HepG2 (cell line): ENCODE results near the gene TDRD1. TPM values are rescaled to one million over a fixed set of nuclear protein-coding genes. Genes with fewer than 3 reads are reported as not detected.

ENCODE experiments used
- ATAC-seq: fragments of 200-7000 bp; cut with Tn5 transposase; 3 replicates; pipeline ENCODE4 v1.9.1; 2020; ENCODE audit warnings: mild to moderate bottlenecking, moderate library complexity
- BruUV-seq: library from RNA; stranded (reverse); fragments of 400-500 nt; replicated peaks from 2 replicates; lab custom pipeline; 2021; lab: Mats Ljungman, UMichigan
- CTCF ChIA-PET: fragments of 300-600 bp; formaldehyde crosslinking; extraction: SDS; loops from one replicate; lab custom pipeline; 2021; ENCODE audit warnings: low total read pairs, inconsistent platforms, low intra/inter-chr PET ratio; lab: Yijun Ruan, JAX
- POLR2A ChIA-PET: fragments of 350-600 bp; sonication (Branson Sonifier 250); formaldehyde crosslinking; loops from one replicate; lab custom pipeline; 2020; ENCODE audit warnings: antibody characterized with exemption, inconsistent platforms; lab: Yijun Ruan, JAX
- DNase-seq: peaks from one replicate; pipeline ENCODE4 v3.0.0-alpha.2; 2015; ENCODE audit warnings: low spot score
- FAIRE-seq: peaks from 3 replicates; lab custom pipeline; 2011; peaks lifted over from hg19 to GRCh38; lab: Jason Lieb, UNC
- H2AFZ ChIP-seq: one replicate; pipeline ENCODE4 v1.6.1; 2011; ENCODE audit warnings: low read length, inconsistent platforms
- H3K27ac ChIP-seq: fragments of 300-600 bp; 3 replicates; pipeline ENCODE4 v1.8.0; 2011; ENCODE audit warnings: mixed run types, mild to moderate bottlenecking, mixed read lengths, low read length, inconsistent platforms; ENCODE audit not compliant: insufficient read depth; ENCODE audit errors: extremely low read length
- H3K27me3 ChIP-seq, 2 experiments: fragments of 200-600 bp in 1 of 2; 2 replicates in 1 of 2; 3 replicates in 1 of 2; pipeline versions ENCODE4 v1.6.0 to v1.8.0; 2011; ENCODE audit warnings: low read length in 2 of 2, mild to moderate bottlenecking in 2 of 2, moderate library complexity in 2 of 2, inconsistent platforms in 1 of 2; ENCODE audit not compliant: insufficient read depth in 2 of 2, control insufficient read depth in 1 of 2
- H3K36me3 ChIP-seq, 2 experiments: fragments of 200-600 bp in 1 of 2; replicated peaks in 1 of 2; 2 replicates in 1 of 2; 3 replicates in 1 of 2; pipeline versions ENCODE4 v1.5.1 to v1.8.0; 2011; ENCODE audit warnings: low read length in 2 of 2, inconsistent platforms in 1 of 2; ENCODE audit not compliant: insufficient read depth in 2 of 2, control insufficient read depth in 1 of 2
- H3K4me1 ChIP-seq: 2 replicates; pipeline ENCODE4 v1.5.1; 2012; ENCODE audit warnings: low read length, inconsistent platforms; ENCODE audit not compliant: insufficient read depth
- H3K4me2 ChIP-seq: 2 replicates; pipeline ENCODE4 v1.6.0; 2011; ENCODE audit warnings: low read depth, low read length, inconsistent platforms
- H3K4me3 ChIP-seq, 3 experiments: fragments of 200-600 bp in 1 of 3; sonication (generic), shearing (Covaris generic) in 1 of 3; replicated peaks in 1 of 3; 2 replicates each; pipeline ENCODE4 v1.5.1; 2011 to 2016; ENCODE audit warnings: low read length in 3 of 3, inconsistent platforms in 2 of 3, low read depth in 2 of 3, mild to moderate bottlenecking in 2 of 3, control low read depth in 1 of 3, mixed read lengths in 1 of 3; ENCODE audit not compliant: insufficient read depth in 1 of 3
- H3K79me2 ChIP-seq: one replicate; pipeline ENCODE4 v1.6.1; 2011; ENCODE audit warnings: low read length, inconsistent platforms; ENCODE audit not compliant: insufficient read depth
- H3K9ac ChIP-seq: 2 replicates; pipeline ENCODE4 v1.6.0; 2011; ENCODE audit warnings: mild to moderate bottlenecking, low read depth, low read length, inconsistent platforms; ENCODE audit not compliant: insufficient read depth
- H3K9me3 ChIP-seq: 2 replicates; pipeline ENCODE4 v1.5.1; 2012; ENCODE audit warnings: mild to moderate bottlenecking, low read length
- H4K20me1 ChIP-seq: 2 replicates; pipeline ENCODE4 v1.6.0; 2011; ENCODE audit warnings: inconsistent platforms, mild to moderate bottlenecking, low read length, moderate library complexity; ENCODE audit not compliant: insufficient read depth
- RBM22 ChIP-seq: fragments of 200-400 bp; formaldehyde crosslinking; optimal IDR thresholded peaks from 2 replicates; pipeline ENCODE3; 2017; ENCODE audit warnings: mild to moderate bottlenecking, low read length, moderate library complexity
- TFDP2 ChIP-seq: sonication (generic); formaldehyde crosslinking; IDR thresholded peaks from 2 replicates; pipeline ENCODE4 v1.4.0; 2020; ENCODE audit warnings: missing genetic modification reagents
- ZNF318 ChIP-seq: sonication (generic); formaldehyde crosslinking; IDR thresholded peaks from 2 replicates; pipeline ENCODE4 v1.4.0; 2020; ENCODE audit warnings: mild to moderate bottlenecking, missing genetic modification reagents
- WGBS: methylation state at CpG from one replicate; pipeline ENCODE4 v1.1.6; 2017; ENCODE audit warnings: low lambda C conversion rate; 5-methylcytosine and 5-hydroxymethylcytosine counted together
- in situ Hi-C: cut with HindIII; loops from 2 replicates; pipeline ENCODE4 v1.10.0; 2017; ENCODE audit warnings: low pct_unique_long_range_greater_than_20kb; ENCODE audit not compliant: extremely low pct_ligation_motif_present
- intact Hi-C: fragments of 100-400 bp; cut with micrococcal nuclease; formaldehyde crosslinking; loops from one replicate; pipeline ENCODE4 v1.10.0; 2022; ENCODE audit not compliant: unreplicated experiment
- polyA plus RNA-seq, 8 experiments: library from polyadenylated mRNA; depleted of rRNA in 3 of 8; stranded (reverse) in 7 of 8; unstranded in 1 of 8; fragments of >200 nt; fragmentation: Illumina TruSeq in 4 of 8; extraction: Trizol in 4 of 8; gene quantifications; 2 replicates each; pipeline versions ENCODE4 v1.2.1 to v1.2.3, GENCODE V29; 2011 to 2016; ENCODE audit warnings: low read depth in 4 of 8, missing spikeins in 1 of 8, mixed read lengths in 1 of 8; ENCODE audit not compliant: insufficient read depth in 1 of 8
- total RNA-seq, 5 experiments: library from RNA; depleted of rRNA; stranded (reverse); fragments of >200 nt; fragmentation: Illumina TruSeq; extraction: Trizol; gene quantifications; 2 replicates each; pipeline ENCODE4 v1.2.3, GENCODE V29; 2016; ENCODE audit warnings: low read depth in 1 of 5

The TDRD1 gene
- total and polyA plus RNA-seq, 2 of the 13 experiments (the other 11 are each of a cell fraction or from before 2014, with no cell fraction given): not detected

- no TSS peak for BruUV-seq
- Histone ChIP-seq H2AFZ (no peak overlapping the region), H3K79me2 (no peaks in the 10 kb centered on the region), H3K27me3 (peaks cover 2 to 13% of the 10 kb centered on the region in 2 experiments; a peak in 3 of 5 replicates), H4K20me1 (no peaks in the 10 kb centered on the region), H3K4me2 (no peak overlapping the region), H3K9ac (no peak overlapping the region), H3K4me3 (no peak overlapping the region), H3K27ac (no peak overlapping the region), H3K4me1 (0 out of 2 replicates have a peak, but pooled peaks cover 6% of the 10 kb centered on the region), H3K36me3 (no peaks in the 10 kb centered on the region), H3K9me3 (no peaks in the 10 kb centered on the region)
- ChIA-PET POLR2A (no interaction called here), CTCF (no interaction called here)
- ATAC-seq: no peak
- no peak for DNase-seq
- TF ChIP-seq ZNF318 (CRISPR knock-in tag) (no peak), TFDP2 (no peak), RBM22 (no peak)
- 16% methylated on average over 3 of the region's 3 CpGs for WGBS
- intact Hi-C loops: no loop called here
- in situ Hi-C loops: no loop called here
- no peak for FAIRE-seq
These were observed 94.8 kb downstream of the TDRD1 start for GRCh38 chr10:114273910-114274309.
